Adipocyte (in vitro differentiated cells): ENCODE data around the gene PTPRM.

Source experiments
- DNase-seq: peaks from one replicate; pipeline ENCODE4 v3.0.0-alpha.2; 2015; ENCODE audit warnings: low read depth
- H3K27me3 ChIP-seq: replicated peaks from 2 replicates; pipeline ENCODE4 v1.7.0; 2013; ENCODE audit warnings: mild to moderate bottlenecking, low read length, moderate library complexity; ENCODE audit not compliant: control insufficient read depth, insufficient read depth
- H3K36me3 ChIP-seq: 2 replicates; pipeline ENCODE4 v1.7.0; 2013; ENCODE audit warnings: low read length, mild to moderate bottlenecking, moderate library complexity; ENCODE audit not compliant: control insufficient read depth, insufficient read depth, severe bottlenecking
- H3K4me1 ChIP-seq: 2 replicates; pipeline ENCODE4 v1.7.0; 2013; ENCODE audit warnings: mild to moderate bottlenecking, low read length, moderate library complexity; ENCODE audit not compliant: control insufficient read depth, insufficient read depth
- H3K4me3 ChIP-seq: 2 replicates; pipeline ENCODE4 v1.7.0; 2013; ENCODE audit warnings: mild to moderate bottlenecking, low read length, moderate library complexity
- H3K9ac ChIP-seq: 2 replicates; pipeline ENCODE4 v1.7.0; 2013; ENCODE audit warnings: mild to moderate bottlenecking, low read length, moderate library complexity
- H3K9me3 ChIP-seq: 2 replicates; pipeline ENCODE4 v1.7.0; 2013; ENCODE audit warnings: mild to moderate bottlenecking, low read length, moderate library complexity; ENCODE audit not compliant: control insufficient read depth

Gene PTPRM

GRCh38 chr18:7657937-7658336, 90.8 kb downstream of the PTPRM start:
- Histone ChIP-seq H3K27me3 (no peaks in the 10 kb centered on the region), H3K9me3 (no peaks in the 10 kb centered on the region), H3K9ac (no peak overlapping the region), H3K36me3 (no peaks in the 10 kb centered on the region), H3K4me3 (no peak overlapping the region), H3K4me1 (peaks cover 25% of the 10 kb centered on the region)
- DNase-seq = no peak

DNA sequence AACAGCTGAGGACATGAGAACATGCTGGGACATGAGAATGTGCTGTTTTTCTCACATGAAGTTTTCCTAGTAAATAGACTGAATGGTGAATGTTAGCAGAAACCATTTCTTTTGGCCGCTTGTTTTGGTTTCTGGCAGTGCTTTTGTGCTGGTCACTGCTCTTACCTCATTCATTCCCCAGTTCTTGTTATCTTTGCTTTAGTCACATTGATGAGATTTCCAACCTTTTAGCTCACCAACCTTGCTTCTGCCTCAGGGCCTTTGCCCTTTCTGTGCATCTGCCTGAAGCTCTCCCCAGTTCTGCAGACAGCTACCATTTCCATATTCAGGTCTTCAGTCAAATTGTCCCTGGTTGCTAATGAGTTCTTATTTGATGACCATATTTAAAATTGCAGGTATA, 91.6 kb downstream of the PTPRM start:
- Histone ChIP-seq H3K9ac (no peak overlapping the region), H3K27me3 (no peaks in the 10 kb centered on the region), H3K9me3 (no peaks in the 10 kb centered on the region), H3K36me3 (no peaks in the 10 kb centered on the region), H3K4me1 (peaks cover 32% of the 10 kb centered on the region), H3K4me3 (no peak overlapping the region)
- no peak for DNase-seq

DNA sequence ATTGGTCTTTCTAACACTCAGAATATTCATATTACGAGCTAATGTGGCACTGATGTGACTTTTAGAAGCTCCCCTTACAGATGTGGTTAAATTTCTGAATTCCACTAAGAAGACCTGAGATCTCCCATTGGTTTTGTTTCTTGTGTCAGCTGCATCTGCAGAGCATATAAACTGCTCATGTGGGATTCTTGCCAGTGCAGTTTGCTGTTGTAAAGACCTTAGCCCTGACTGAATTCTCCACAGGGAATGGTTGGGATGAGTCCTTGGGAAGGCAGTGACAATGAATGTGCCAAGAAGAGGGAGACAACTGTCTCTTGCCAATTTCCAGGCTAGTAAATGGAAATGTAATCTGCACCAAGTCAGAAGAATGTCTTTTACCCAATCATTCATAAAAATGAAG, 94.1 kb downstream of the PTPRM start:
- no peaks in the 10 kb centered on the region for H3K9me3 ChIP-seq
- DNase-seq = no peak
- peaks cover 35% of the 10 kb centered on the region for H3K4me1 ChIP-seq

GRCh38 chr18:7662866-7663265, 95.8 kb downstream of the PTPRM start:
- H3K36me3 ChIP-seq = no peaks in the 10 kb centered on the region
- no peaks in the 10 kb centered on the region for H3K27me3 ChIP-seq
- DNase-seq = no peak
- peaks cover 32% of the 10 kb centered on the region for H3K4me1 ChIP-seq
- peak overlapping the region; percentile 20 for H3K9ac ChIP-seq
- H3K4me3 ChIP-seq = no peak overlapping the region
- H3K9me3 ChIP-seq = no peaks in the 10 kb centered on the region

More for the DNA sequence above, 94.1 kb downstream of the PTPRM start:
- H3K36me3 ChIP-seq = no peaks in the 10 kb centered on the region
- H3K27me3 ChIP-seq = no peaks in the 10 kb centered on the region
- no peak overlapping the region for H3K9ac ChIP-seq
- no peak overlapping the region for H3K4me3 ChIP-seq

GRCh38 chr18:7663366-7664312, 96.5 kb downstream of the PTPRM start:
- no peak for DNase-seq
- Histone ChIP-seq H3K27me3 (no peaks in the 10 kb centered on the region), H3K36me3 (no peaks in the 10 kb centered on the region), H3K4me1 (peaks cover 27% of the 10 kb centered on the region), H3K9me3 (no peaks in the 10 kb centered on the region), H3K4me3 (no peak overlapping the region), H3K9ac (peak overlapping the region; percentile 20)

GRCh38 chr18:7666195-7666776, 99.2 kb downstream of the PTPRM start:
- DNase-seq = no peak
- no peaks in the 10 kb centered on the region for H3K36me3 ChIP-seq
- H3K9me3 ChIP-seq = no peaks in the 10 kb centered on the region
- no peaks in the 10 kb centered on the region for H3K27me3 ChIP-seq
- no peak overlapping the region for H3K9ac ChIP-seq
- no peak overlapping the region for H3K4me3 ChIP-seq
- H3K4me1 ChIP-seq = peaks cover 21% of the 10 kb centered on the region

DNA sequence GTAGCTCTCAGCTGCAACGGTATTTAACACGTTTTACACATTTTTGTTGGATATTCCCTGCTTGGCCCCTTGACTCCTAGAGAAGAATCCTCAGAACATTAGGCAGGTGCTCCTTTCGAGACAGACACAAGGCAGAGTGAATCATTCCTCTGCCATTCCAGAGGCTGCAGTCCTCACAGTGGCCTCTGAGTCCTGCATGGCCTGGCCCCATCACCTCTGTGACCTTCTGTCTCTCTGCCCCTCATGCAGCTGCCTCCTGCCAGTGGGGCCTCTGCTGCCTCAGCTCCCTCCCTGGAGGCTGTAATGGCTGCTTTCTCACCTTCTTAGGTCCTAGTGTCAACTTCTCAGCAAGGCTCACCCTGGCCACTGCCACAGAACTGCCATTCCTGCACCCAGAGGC, 101.3 kb downstream of the PTPRM start:
- peaks cover 6% of the 10 kb centered on the region for H3K4me1 ChIP-seq
- no peaks in the 10 kb centered on the region for H3K36me3 ChIP-seq
- no peak for DNase-seq
- H3K27me3 ChIP-seq = no peaks in the 10 kb centered on the region
- H3K9ac ChIP-seq = no peak overlapping the region
- no peaks in the 10 kb centered on the region for H3K9me3 ChIP-seq
- H3K4me3 ChIP-seq = no peak overlapping the region

- Histone ChIP-seq H3K36me3 (no peaks in the 10 kb centered on the region), H3K27me3 (no peaks in the 10 kb centered on the region), H3K9me3 (no peaks in the 10 kb centered on the region), H3K4me1 (no peaks in the 10 kb centered on the region), H3K4me3 (no peak overlapping the region), H3K9ac (no peak overlapping the region)
- no peak for DNase-seq
Measured at GRCh38 chr18:7669361-7669760, 102.2 kb downstream of the PTPRM start.

- Histone ChIP-seq H3K9ac (no peak overlapping the region), H3K36me3 (no peaks in the 10 kb centered on the region), H3K4me3 (no peak overlapping the region), H3K27me3 (no peaks in the 10 kb centered on the region), H3K9me3 (no peaks in the 10 kb centered on the region), H3K4me1 (no peaks in the 10 kb centered on the region)
- DNase-seq = no peak
Measured at GRCh38 chr18:7671105-7671504, 104.0 kb downstream of the PTPRM start.

- no peaks in the 10 kb centered on the region for H3K9me3 ChIP-seq
- H3K4me1 ChIP-seq = peaks cover 9% of the 10 kb centered on the region
- no peak overlapping the region for H3K4me3 ChIP-seq
- no peaks in the 10 kb centered on the region for H3K27me3 ChIP-seq
- no peaks in the 10 kb centered on the region for H3K36me3 ChIP-seq
- DNase-seq = no peak
- H3K9ac ChIP-seq = no peak overlapping the region
Measured at GRCh38 chr18:7676253-7676873, 109.2 kb downstream of the PTPRM start.

DNA sequence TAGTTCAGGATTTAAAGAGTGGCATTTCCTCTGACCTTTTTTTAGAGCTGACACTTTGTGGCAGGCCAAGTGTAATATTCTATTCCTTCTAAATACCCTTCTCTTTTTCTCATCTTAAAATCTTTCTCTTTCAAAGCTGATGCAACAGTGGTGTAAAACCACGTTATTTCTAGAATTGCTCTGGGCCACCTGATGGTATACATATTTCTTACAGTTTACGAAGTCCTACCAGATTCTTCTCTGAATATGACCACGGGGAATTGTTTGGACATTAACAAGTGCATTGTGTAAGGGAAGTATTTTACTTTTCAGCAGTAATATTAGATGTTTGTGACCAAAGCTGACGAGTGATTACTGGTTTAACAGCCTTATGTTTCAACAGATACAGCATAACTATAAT, 109.9 kb downstream of the PTPRM start:
- no peaks in the 10 kb centered on the region for H3K9me3 ChIP-seq
- no peak overlapping the region for H3K4me3 ChIP-seq
- H3K9ac ChIP-seq = no peak overlapping the region
- DNase-seq = peak; percentile 34
- H3K27me3 ChIP-seq = no peaks in the 10 kb centered on the region
- peaks cover 9% of the 10 kb centered on the region for H3K4me1 ChIP-seq
- no peaks in the 10 kb centered on the region for H3K36me3 ChIP-seq
